SK-N-SH (cell line): ENCODE data around the gene KDM6B. TPM values are rescaled to one million over a fixed set of nuclear protein-coding genes. Genes with fewer than 3 reads are reported as not detected.

ENCODE experiments used
- CTCF ChIA-PET: fragments of 300-600, 350-600 bp; formaldehyde crosslinking; extraction: SDS; loops from one replicate; lab custom pipeline; 2021; lab: Yijun Ruan, JAX
- POLR2A ChIA-PET: fragments of 350-600 bp; sonication (Branson Sonifier 250); formaldehyde crosslinking; extraction: SDS; loops from one replicate; lab custom pipeline; 2020; ENCODE audit warnings: antibody characterized with exemption, inconsistent platforms; lab: Yijun Ruan, JAX
- DNase-seq: peaks from one replicate; pipeline ENCODE4 v3.0.0; 2012
- H2AFZ ChIP-seq: fragments of 200-600 bp; sonication (generic); 2 replicates; pipeline ENCODE4 v1.8.1; 2016; ENCODE audit warnings: antibody characterized with exemption, mild to moderate bottlenecking, low read depth
- H3F3A ChIP-seq: fragments of 200-600 bp; sonication (generic); replicated peaks from 2 replicates; pipeline ENCODE3; 2016; ENCODE audit warnings: antibody characterized with exemption, mild to moderate bottlenecking; ENCODE audit not compliant: insufficient read depth
- H3K27ac ChIP-seq, 2 experiments: fragments of 200-500 bp in 1 of 2; fragments of 200-600 bp in 1 of 2; sonication (Bioruptor generic) in 1 of 2; sonication (generic), shearing (Covaris generic) in 1 of 2; 2 replicates each; pipeline versions ENCODE4 v1.5.1 to v1.6.1; 2014 to 2016; ENCODE audit warnings: low read depth in 2 of 2, inconsistent platforms in 1 of 2, low read length in 1 of 2, mild to moderate bottlenecking in 1 of 2, mixed read lengths in 1 of 2
- H3K27me3 ChIP-seq: fragments of 200-600 bp; sonication (generic), shearing (Covaris generic); 2 replicates; pipeline ENCODE4 v1.6.1; 2016; ENCODE audit warnings: mixed run types; ENCODE audit not compliant: insufficient read depth
- H3K36me3 ChIP-seq, 2 experiments: fragments of 200-500 bp in 1 of 2; fragments of 200-600 bp in 1 of 2; sonication (Bioruptor generic) in 1 of 2; sonication (generic) in 1 of 2; replicated peaks in 1 of 2; 2 replicates each; pipeline versions ENCODE3 to v1.5.1; 2014 to 2016; ENCODE audit warnings: low read length in 1 of 2, mild to moderate bottlenecking in 1 of 2; ENCODE audit not compliant: insufficient read depth in 2 of 2, control insufficient read depth in 1 of 2
- H3K4me1 ChIP-seq, 2 experiments: fragments of 200-500 bp in 1 of 2; fragments of 200-600 bp in 1 of 2; sonication (Bioruptor generic) in 1 of 2; sonication (generic), shearing (Covaris generic) in 1 of 2; 2 replicates each; pipeline versions ENCODE4 v1.5.1 to v1.6.1; 2014 to 2016; ENCODE audit warnings: low read depth in 1 of 2, low read length in 1 of 2, mixed run types in 1 of 2; ENCODE audit not compliant: insufficient read depth in 2 of 2, control insufficient read depth in 1 of 2
- H3K4me2 ChIP-seq: fragments of 200-600 bp; sonication (generic), shearing (Covaris generic); 2 replicates; pipeline ENCODE4 v1.6.1; 2017; ENCODE audit warnings: mixed run types
- H3K4me3 ChIP-seq, 2 experiments: fragments of 200-500 bp in 1 of 2; fragments of 200-600 bp in 1 of 2; sonication (Bioruptor generic) in 1 of 2; sonication (generic), shearing (Covaris generic) in 1 of 2; 2 replicates each; pipeline versions ENCODE4 v1.5.1 to v1.8.1; 2014 to 2016; ENCODE audit warnings: low read depth in 2 of 2, inconsistent platforms in 1 of 2, low read length in 1 of 2, mild to moderate bottlenecking in 1 of 2, mixed read lengths in 1 of 2, moderate library complexity in 1 of 2
- H3K79me2 ChIP-seq: fragments of 200-600 bp; sonication (generic); 2 replicates; pipeline ENCODE4 v1.8.1; 2017; ENCODE audit warnings: mild to moderate bottlenecking; ENCODE audit not compliant: insufficient read depth
- H3K9ac ChIP-seq: fragments of 200-600 bp; sonication (generic); 2 replicates; pipeline ENCODE4 v1.6.1; 2017; ENCODE audit warnings: mixed run types
- H3K9me2 ChIP-seq: fragments of 200-600 bp; sonication (generic); 2 replicates; pipeline ENCODE4 v1.6.1; 2017; ENCODE audit warnings: mixed run types
- H3K9me3 ChIP-seq: fragments of 200-600 bp; sonication (generic); 2 replicates; pipeline ENCODE4 v1.6.1; 2017; ENCODE audit warnings: mixed run types, mild to moderate bottlenecking, moderate library complexity
- H4K20me1 ChIP-seq: fragments of 200-600 bp; sonication (generic); 2 replicates; pipeline ENCODE4 v1.6.1; 2017; ENCODE audit warnings: mild to moderate bottlenecking, mixed run types; ENCODE audit not compliant: insufficient read depth
- CHD2 ChIP-seq: fragments of 150-350 bp; IDR thresholded peaks from 2 replicates; pipeline ENCODE4 v1.6.1; 2018; ENCODE audit warnings: low read length; ENCODE audit not compliant: partially characterized antibody
- EP300 ChIP-seq, 2 experiments: IDR thresholded peaks; 2 replicates each; pipeline versions ENCODE4 v1.4.0 to v1.6.1; 2012; ENCODE audit warnings: borderline replicate concordance in 1 of 2, low read depth in 1 of 2, low read length in 1 of 2
- FOSL2 ChIP-seq: IDR thresholded peaks from 2 replicates; pipeline ENCODE4 v1.4.0; 2012; ENCODE audit warnings: low read depth, mild to moderate bottlenecking, moderate library complexity, borderline replicate concordance
- FOXM1 ChIP-seq: IDR thresholded peaks from 2 replicates; pipeline ENCODE4 v1.4.0; 2012; ENCODE audit warnings: low read depth, mild to moderate bottlenecking
- IRF3 ChIP-seq: fragments of 150-350 bp; IDR thresholded peaks from 2 replicates; pipeline ENCODE4 v1.6.1; 2016; ENCODE audit warnings: mild to moderate bottlenecking, low read depth, low read length
- JUND ChIP-seq: IDR thresholded peaks from 2 replicates; pipeline ENCODE4 v1.4.0; 2012
- MAX ChIP-seq: IDR thresholded peaks from 2 replicates; pipeline ENCODE4 v1.4.0; 2012; ENCODE audit warnings: low read depth
- MXI1 ChIP-seq: IDR thresholded peaks from 2 replicates; pipeline ENCODE4 v1.6.1; 2012; ENCODE audit warnings: mild to moderate bottlenecking, low read depth, low read length, improper control_type of control experiment
- RAD21 ChIP-seq: IDR thresholded peaks from 2 replicates; pipeline ENCODE4 v1.6.1; 2012; ENCODE audit warnings: mild to moderate bottlenecking, low read length
- RXRA ChIP-seq: IDR thresholded peaks from 2 replicates; pipeline ENCODE4 v1.4.0; 2012; ENCODE audit warnings: low read depth, mild to moderate bottlenecking, borderline replicate concordance
- SMC3 ChIP-seq: IDR thresholded peaks from 2 replicates; pipeline ENCODE4 v1.6.1; 2012; ENCODE audit warnings: low read depth, low read length, improper control_type of control experiment
- TAF1 ChIP-seq: IDR thresholded peaks from 2 replicates; pipeline ENCODE4 v1.6.1; 2012; ENCODE audit warnings: low read depth, mild to moderate bottlenecking, low read length, moderate library complexity, borderline replicate concordance
- TCF12 ChIP-seq: IDR thresholded peaks from 2 replicates; pipeline ENCODE4 v1.4.0; 2012
- USF2 ChIP-seq: fragments of 150-350 bp; IDR thresholded peaks from 2 replicates; pipeline ENCODE4 v1.6.1; 2017; ENCODE audit warnings: antibody characterized with exemption, low read length, low read depth, borderline replicate concordance
- YY1 ChIP-seq: IDR thresholded peaks from 2 replicates; pipeline ENCODE4 v1.4.0; 2012; ENCODE audit warnings: low read depth, mild to moderate bottlenecking
- ZBTB33 ChIP-seq: IDR thresholded peaks from 2 replicates; pipeline ENCODE4 v1.4.0; 2012; ENCODE audit warnings: low read depth, borderline replicate concordance
- WGBS: methylation state at CpG from one replicate; pipeline ENCODE4 v1.1.6; 2017; ENCODE audit warnings: low lambda C conversion rate; 5-methylcytosine and 5-hydroxymethylcytosine counted together
- polyA plus RNA-seq, 3 experiments: library from polyadenylated mRNA; depleted of rRNA; stranded (reverse); fragments of >200 nt; gene quantifications; 2 replicates each; pipeline ENCODE4 v1.2.3, GENCODE V29; 2012

The KDM6B gene
- polyA plus RNA-seq, 1 of the 3 experiments (the other 2 are of a cell fraction), result 2.6 TPM

- Histone ChIP-seq H3K4me1 (peaks cover 23 to 42% of the 10 kb centered on the region in 2 experiments; a peak in 3 of 4 replicates), H3K9me3 (no peaks in the 10 kb centered on the region), H3K27ac (peak overlapping the region; percentile 93 to 100), H3K9ac (peak overlapping the region; percentile 79), H3K36me3 (peaks cover 18 to 48% of the 10 kb centered on the region in 2 experiments), H4K20me1 (peaks cover 10% of the 10 kb centered on the region), H3K9me2 (no peaks in the 10 kb centered on the region), H3K4me2 (peak overlapping the region; percentile 91), H3K27me3 (no peaks in the 10 kb centered on the region), H3K4me3 (peak overlapping the region; percentile 72 to 77), H3K79me2 (peaks cover 17% of the 10 kb centered on the region; the same call in 1 of the 2 replicates), H2AFZ (no peak overlapping the region), H3F3A (peaks cover 19% of the 10 kb centered on the region)
- WGBS, result 27% methylated on average over 23 of the region's 29 CpGs
- no peak for TF ChIP-seq USF2
- TF ChIP-seq CHD2, result peak; percentile 3
- TF ChIP-seq MXI1, result peak; percentile 51; the same call in 1 of the 2 replicates
- TF ChIP-seq RXRA, result no peak
- TF ChIP-seq FOXM1, result no peak
- DNase-seq, result peak; percentile 59
- CTCF ChIA-PET, result interaction anchor here (0.9 to 3.1 kb wide), 22 partner anchors 9 to 255 kb away, joined by 3 to 32 read pairs (median 5); partner anchors contain the start of genes KDM6B, TP53 and WRAP53
- POLR2A ChIA-PET, result interaction anchor here (1.1 to 1.9 kb wide), 8 partner anchors 11 to 113 kb away, joined by 3 to 17 read pairs (median 9); partner anchors contain the start of gene KDM6B
These were observed 22.2 kb downstream of the KDM6B start for GRCh38 chr17:7856011-7856810.

GRCh38 chr17:7856811-7857712 lies 23.0 kb downstream of the KDM6B start, which contains the start of gene NAA38:
TSS of gene NAA38 (minus strand) at chr17:7857559. CDS start at chr17:7857463, 96 bp downstream.
- Histone ChIP-seq H3K4me1 (peaks cover 23 to 35% of the 10 kb centered on the region in 2 experiments; a peak in 3 of 4 replicates), H3K9ac (peak within 1 kb of the TSS; percentile 79), H2AFZ (peak within 1 kb of the TSS; percentile 73), H3K9me2 (no peaks in the 10 kb centered on the region), H3K79me2 (peaks cover 17% of the 10 kb centered on the region; the same call in 1 of the 2 replicates), H3K4me2 (peak within 1 kb of the TSS; percentile 91), H3K36me3 (peaks cover 11 to 49% of the 10 kb centered on the region in 2 experiments), H3K27ac (peak within 1 kb of the TSS; percentile 93 to 100), H3K27me3 (no peaks in the 10 kb centered on the region), H3K9me3 (no peaks in the 10 kb centered on the region), H3K4me3 (peak within 1 kb of the TSS; percentile 72 to 77), H3F3A (peaks cover 19% of the 10 kb centered on the region), H4K20me1 (peaks cover 5% of the 10 kb centered on the region)
- 1% methylated on average over 28 of the region's 64 CpGs for WGBS
- DNase-seq, result peak; percentile 90
- CTCF ChIA-PET, result interaction anchor here (0.6 to 3.1 kb wide), 23 partner anchors 9 to 254 kb away, joined by 3 to 32 read pairs (median 5); partner anchors contain the start of genes KDM6B, TP53 and WRAP53
- POLR2A ChIA-PET, result interaction anchor here (0.6 to 1.9 kb wide), 16 partner anchors 12 to 637 kb away, joined by 3 to 17 read pairs (median 4); partner anchors contain the start of genes KDM6B, RNF227 and TP53
- peak; percentile 97 for TF ChIP-seq ZBTB33
- peak; percentile 61; the same call in 1 of the 2 replicates for TF ChIP-seq MAX
- TF ChIP-seq TCF12, result no peak
- no peak; the same call in 1 of the 2 replicates for TF ChIP-seq FOSL2
- no peak for TF ChIP-seq IRF3
- TF ChIP-seq FOXM1, result no peak
- TF ChIP-seq MXI1, result peak; percentile 89
- peak; percentile 86 for TF ChIP-seq YY1
- peak; percentile 38 for TF ChIP-seq RAD21
- TF ChIP-seq JUND, result no peak; the same call in 1 of the 2 replicates
- peak; percentile 35 for TF ChIP-seq SMC3
- peak; percentile 49 for TF ChIP-seq TAF1
- 0 out of 4 replicates have a peak, but pooled peaks of 1 of the 2 experiments have one; percentile 6 for TF ChIP-seq EP300 (IDR thresholded peaks at IDR 0.05; ENCODE audit: borderline replicate concordance in 1 of 2, low read depth in 1 of 2, low read length in 1 of 2)
